GM23338 (cell line): ENCODE results near the gene KCTD2. TPM values are rescaled to one million over a fixed set of nuclear protein-coding genes. Genes with fewer than 3 reads are reported as not detected.

Source experiments
- CREB1 ChIP-seq: fragments of 250-450 bp; sonication (Bioruptor Pico); IDR thresholded peaks from 2 replicates; pipeline ENCODE4 v1.5.0; 2020; ENCODE audit warnings: low read depth, mild to moderate bottlenecking, moderate library complexity
- EZH2 ChIP-seq: fragments of 200-600 bp; sonication (generic); IDR thresholded peaks from one replicate; pipeline ENCODE4 v1.8.0; 2017; ENCODE audit warnings: antibody characterized with exemption, mild to moderate bottlenecking, low read depth; ENCODE audit not compliant: unreplicated experiment
- EZH2phosphoT487 ChIP-seq: fragments of 200-600 bp; sonication (generic); IDR thresholded peaks from one replicate; pipeline ENCODE4 v1.8.1; 2018; ENCODE audit warnings: antibody characterized with exemption; ENCODE audit not compliant: unreplicated experiment
- JUNB ChIP-seq: IDR thresholded peaks from one replicate; pipeline ENCODE4 v1.6.1; 2016; ENCODE audit warnings: antibody characterized with exemption; ENCODE audit not compliant: unreplicated experiment
- polyA plus RNA-seq: library from polyadenylated mRNA; unstranded; fragments of >200 nt; fragmentation: Nextera tagmentation; extraction: Ambion mirVana; gene quantifications from 2 replicates; pipeline ENCODE4 v1.2.1, GENCODE V29; 2016
- total RNA-seq: library from RNA; depleted of rRNA; stranded (reverse); fragments of >200 nt; shearing (Covaris generic); gene quantifications from 2 replicates; pipeline ENCODE4 v1.2.3, GENCODE V29; 2014
- TF ChIP-seq, protein P1 (sequence below): fragments of 250-450 bp; sonication (Bioruptor Pico); IDR thresholded peaks from 2 replicates; pipeline ENCODE4 v1.5.0; 2020; ENCODE audit warnings: mild to moderate bottlenecking, moderate library complexity
- TF ChIP-seq, protein P2 (sequence below), 2 experiments: fragments of 200-600 bp in 1 of 2; sonication (generic) in 1 of 2; conservative IDR thresholded peaks; 2 replicates each; pipeline versions ENCODE4 v1.5.1 to v1.6.1; 2016 to 2017; ENCODE audit warnings: antibody characterized with exemption in 2 of 2, low read depth in 2 of 2, mild to moderate bottlenecking in 2 of 2, moderate library complexity in 1 of 2
- TF ChIP-seq, protein P3 (sequence below): IDR thresholded peaks from one replicate; pipeline ENCODE4 v1.6.1; 2018; ENCODE audit warnings: antibody characterized with exemption; ENCODE audit not compliant: unreplicated experiment

Gene KCTD2
- total and polyA plus RNA-seq, 2 experiments from 2014 or later, result 7.4 to 30.0 TPM

DNA sequence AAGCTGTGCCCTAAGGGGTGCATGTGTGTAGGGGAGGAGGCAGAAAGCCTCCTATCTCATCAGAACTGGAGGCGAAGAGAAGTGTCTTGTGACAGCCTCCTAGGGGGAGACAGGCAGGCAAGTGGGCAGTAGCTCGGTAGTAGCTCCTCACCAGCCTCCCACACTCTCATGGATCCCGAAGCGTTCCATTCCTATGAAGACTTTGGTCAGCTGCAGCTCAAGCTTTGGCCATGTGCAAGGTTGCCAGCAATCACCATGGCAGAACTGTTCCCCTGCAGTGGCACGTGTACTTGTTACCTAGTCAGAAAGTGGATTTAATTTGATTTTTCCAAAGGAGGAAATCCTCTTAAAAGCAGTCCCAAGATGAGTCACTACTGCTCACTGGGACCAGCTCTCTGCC, 27.9 kb upstream of the KCTD2 start (continued):
- TF ChIP-seq, protein P1, sequence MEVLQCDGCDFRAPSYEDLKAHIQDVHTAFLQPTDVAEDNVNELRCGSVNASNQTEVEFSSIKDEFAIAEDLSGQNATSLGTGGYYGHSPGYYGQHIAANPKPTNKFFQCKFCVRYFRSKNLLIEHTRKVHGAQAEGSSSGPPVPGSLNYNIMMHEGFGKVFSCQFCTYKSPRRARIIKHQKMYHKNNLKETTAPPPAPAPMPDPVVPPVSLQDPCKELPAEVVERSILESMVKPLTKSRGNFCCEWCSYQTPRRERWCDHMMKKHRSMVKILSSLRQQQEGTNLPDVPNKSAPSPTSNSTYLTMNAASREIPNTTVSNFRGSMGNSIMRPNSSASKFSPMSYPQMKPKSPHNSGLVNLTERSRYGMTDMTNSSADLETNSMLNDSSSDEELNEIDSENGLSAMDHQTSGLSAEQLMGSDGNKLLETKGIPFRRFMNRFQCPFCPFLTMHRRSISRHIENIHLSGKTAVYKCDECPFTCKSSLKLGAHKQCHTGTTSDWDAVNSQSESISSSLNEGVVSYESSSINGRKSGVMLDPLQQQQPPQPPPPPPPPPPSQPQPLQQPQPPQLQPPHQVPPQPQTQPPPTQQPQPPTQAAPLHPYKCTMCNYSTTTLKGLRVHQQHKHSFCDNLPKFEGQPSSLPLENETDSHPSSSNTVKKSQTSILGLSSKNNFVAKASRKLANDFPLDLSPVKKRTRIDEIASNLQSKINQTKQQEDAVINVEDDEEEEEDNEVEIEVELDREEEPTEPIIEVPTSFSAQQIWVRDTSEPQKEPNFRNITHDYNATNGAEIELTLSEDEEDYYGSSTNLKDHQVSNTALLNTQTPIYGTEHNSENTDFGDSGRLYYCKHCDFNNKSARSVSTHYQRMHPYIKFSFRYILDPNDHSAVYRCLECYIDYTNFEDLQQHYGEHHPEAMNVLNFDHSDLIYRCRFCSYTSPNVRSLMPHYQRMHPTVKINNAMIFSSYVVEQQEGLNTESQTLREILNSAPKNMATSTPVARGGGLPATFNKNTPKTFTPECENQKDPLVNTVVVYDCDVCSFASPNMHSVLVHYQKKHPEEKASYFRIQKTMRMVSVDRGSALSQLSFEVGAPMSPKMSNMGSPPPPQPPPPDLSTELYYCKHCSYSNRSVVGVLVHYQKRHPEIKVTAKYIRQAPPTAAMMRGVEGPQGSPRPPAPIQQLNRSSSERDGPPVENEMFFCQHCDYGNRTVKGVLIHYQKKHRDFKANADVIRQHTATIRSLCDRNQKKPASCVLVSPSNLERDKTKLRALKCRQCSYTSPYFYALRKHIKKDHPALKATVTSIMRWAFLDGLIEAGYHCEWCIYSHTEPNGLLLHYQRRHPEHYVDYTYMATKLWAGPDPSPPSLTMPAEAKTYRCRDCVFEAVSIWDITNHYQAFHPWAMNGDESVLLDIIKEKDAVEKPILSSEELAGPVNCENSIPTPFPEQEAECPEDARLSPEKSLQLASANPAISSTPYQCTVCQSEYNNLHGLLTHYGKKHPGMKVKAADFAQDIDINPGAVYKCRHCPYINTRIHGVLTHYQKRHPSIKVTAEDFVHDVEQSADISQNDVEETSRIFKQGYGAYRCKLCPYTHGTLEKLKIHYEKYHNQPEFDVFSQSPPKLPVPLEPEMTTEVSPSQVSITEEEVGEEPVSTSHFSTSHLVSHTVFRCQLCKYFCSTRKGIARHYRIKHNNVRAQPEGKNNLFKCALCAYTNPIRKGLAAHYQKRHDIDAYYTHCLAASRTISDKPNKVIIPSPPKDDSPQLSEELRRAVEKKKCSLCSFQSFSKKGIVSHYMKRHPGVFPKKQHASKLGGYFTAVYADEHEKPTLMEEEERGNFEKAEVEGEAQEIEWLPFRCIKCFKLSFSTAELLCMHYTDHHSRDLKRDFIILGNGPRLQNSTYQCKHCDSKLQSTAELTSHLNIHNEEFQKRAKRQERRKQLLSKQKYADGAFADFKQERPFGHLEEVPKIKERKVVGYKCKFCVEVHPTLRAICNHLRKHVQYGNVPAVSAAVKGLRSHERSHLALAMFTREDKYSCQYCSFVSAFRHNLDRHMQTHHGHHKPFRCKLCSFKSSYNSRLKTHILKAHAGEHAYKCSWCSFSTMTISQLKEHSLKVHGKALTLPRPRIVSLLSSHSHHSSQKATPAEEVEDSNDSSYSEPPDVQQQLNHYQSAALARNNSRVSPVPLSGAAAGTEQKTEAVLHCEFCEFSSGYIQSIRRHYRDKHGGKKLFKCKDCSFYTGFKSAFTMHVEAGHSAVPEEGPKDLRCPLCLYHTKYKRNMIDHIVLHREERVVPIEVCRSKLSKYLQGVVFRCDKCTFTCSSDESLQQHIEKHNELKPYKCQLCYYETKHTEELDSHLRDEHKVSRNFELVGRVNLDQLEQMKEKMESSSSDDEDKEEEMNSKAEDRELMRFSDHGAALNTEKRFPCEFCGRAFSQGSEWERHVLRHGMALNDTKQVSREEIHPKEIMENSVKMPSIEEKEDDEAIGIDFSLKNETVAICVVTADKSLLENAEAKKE, result no peak
- TF ChIP-seq, protein P2, sequence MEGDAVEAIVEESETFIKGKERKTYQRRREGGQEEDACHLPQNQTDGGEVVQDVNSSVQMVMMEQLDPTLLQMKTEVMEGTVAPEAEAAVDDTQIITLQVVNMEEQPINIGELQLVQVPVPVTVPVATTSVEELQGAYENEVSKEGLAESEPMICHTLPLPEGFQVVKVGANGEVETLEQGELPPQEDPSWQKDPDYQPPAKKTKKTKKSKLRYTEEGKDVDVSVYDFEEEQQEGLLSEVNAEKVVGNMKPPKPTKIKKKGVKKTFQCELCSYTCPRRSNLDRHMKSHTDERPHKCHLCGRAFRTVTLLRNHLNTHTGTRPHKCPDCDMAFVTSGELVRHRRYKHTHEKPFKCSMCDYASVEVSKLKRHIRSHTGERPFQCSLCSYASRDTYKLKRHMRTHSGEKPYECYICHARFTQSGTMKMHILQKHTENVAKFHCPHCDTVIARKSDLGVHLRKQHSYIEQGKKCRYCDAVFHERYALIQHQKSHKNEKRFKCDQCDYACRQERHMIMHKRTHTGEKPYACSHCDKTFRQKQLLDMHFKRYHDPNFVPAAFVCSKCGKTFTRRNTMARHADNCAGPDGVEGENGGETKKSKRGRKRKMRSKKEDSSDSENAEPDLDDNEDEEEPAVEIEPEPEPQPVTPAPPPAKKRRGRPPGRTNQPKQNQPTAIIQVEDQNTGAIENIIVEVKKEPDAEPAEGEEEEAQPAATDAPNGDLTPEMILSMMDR (conservative IDR thresholded peaks at IDR 0.05; ENCODE audit: low read depth in 2 of 2), result no peak
- TF ChIP-seq EZH2phosphoT487 (no peak), JUNB (no peak), CREB1 (CRISPR knock-in tag) (no peak), EZH2 (no peak)
- TF ChIP-seq, protein P3, sequence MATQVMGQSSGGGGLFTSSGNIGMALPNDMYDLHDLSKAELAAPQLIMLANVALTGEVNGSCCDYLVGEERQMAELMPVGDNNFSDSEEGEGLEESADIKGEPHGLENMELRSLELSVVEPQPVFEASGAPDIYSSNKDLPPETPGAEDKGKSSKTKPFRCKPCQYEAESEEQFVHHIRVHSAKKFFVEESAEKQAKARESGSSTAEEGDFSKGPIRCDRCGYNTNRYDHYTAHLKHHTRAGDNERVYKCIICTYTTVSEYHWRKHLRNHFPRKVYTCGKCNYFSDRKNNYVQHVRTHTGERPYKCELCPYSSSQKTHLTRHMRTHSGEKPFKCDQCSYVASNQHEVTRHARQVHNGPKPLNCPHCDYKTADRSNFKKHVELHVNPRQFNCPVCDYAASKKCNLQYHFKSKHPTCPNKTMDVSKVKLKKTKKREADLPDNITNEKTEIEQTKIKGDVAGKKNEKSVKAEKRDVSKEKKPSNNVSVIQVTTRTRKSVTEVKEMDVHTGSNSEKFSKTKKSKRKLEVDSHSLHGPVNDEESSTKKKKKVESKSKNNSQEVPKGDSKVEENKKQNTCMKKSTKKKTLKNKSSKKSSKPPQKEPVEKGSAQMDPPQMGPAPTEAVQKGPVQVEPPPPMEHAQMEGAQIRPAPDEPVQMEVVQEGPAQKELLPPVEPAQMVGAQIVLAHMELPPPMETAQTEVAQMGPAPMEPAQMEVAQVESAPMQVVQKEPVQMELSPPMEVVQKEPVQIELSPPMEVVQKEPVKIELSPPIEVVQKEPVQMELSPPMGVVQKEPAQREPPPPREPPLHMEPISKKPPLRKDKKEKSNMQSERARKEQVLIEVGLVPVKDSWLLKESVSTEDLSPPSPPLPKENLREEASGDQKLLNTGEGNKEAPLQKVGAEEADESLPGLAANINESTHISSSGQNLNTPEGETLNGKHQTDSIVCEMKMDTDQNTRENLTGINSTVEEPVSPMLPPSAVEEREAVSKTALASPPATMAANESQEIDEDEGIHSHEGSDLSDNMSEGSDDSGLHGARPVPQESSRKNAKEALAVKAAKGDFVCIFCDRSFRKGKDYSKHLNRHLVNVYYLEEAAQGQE, result no peak
